Measurements from ENCODE around the gene PRAME.
"Not testable (repeated sequence)": the region's sequence is repeated elsewhere in the genome, so short reads cannot be mapped to it uniquely, and the experiment has no call there.

The PRAME gene

GRCh38 chr22:22535662-22536061 is 23.4 kb downstream of the PRAME start:
- Histone ChIP-seq H3K27ac (ENCODE audit: low read depth, low read length) (no peak overlapping the region), H3K4me1 (ENCODE audit: control insufficient read depth in 5 of 5, insufficient read depth in 5 of 5, low read length in 5 of 5) (no peaks in the 10 kb centered on the region), H3K9me3 (ENCODE audit: control insufficient read depth in 5 of 5, low read length in 5 of 5) (peaks cover 0 to 3% (median 0%) of the 10 kb centered on the region in 5 donors), H3K9ac (ENCODE audit: low read length in 5 of 5) (no peak overlapping the region), H3K4me3 (ENCODE audit: low read depth in 1 of 5, low read length in 5 of 5) (no peak overlapping the region), H3K27me3 (ENCODE audit: control insufficient read depth in 5 of 5, insufficient read depth in 4 of 5, low read length in 5 of 5) (peaks cover 0 to 4% (median 0%) of the 10 kb centered on the region in 5 donors), H3K36me3 (ENCODE audit: control insufficient read depth in 5 of 5, insufficient read depth in 5 of 5, low read length in 5 of 5) (no peaks in the 10 kb centered on the region)

GRCh38 chr22:22534604-22535415 is 24.3 kb downstream of the PRAME start:
- Histone ChIP-seq H3K27ac (ENCODE audit: low read depth, low read length) (no peak overlapping the region), H3K9ac (ENCODE audit: low read length in 5 of 5) (no peak overlapping the region), H3K36me3 (ENCODE audit: control insufficient read depth in 5 of 5, insufficient read depth in 5 of 5, low read length in 5 of 5) (no peaks in the 10 kb centered on the region), H3K27me3 (ENCODE audit: control insufficient read depth in 5 of 5, insufficient read depth in 4 of 5, low read length in 5 of 5) (peaks cover 0 to 4% (median 0%) of the 10 kb centered on the region in 5 donors), H3K4me3 (ENCODE audit: low read depth in 1 of 5, low read length in 5 of 5) (no peak overlapping the region), H3K4me1 (ENCODE audit: control insufficient read depth in 5 of 5, insufficient read depth in 5 of 5, low read length in 5 of 5) (no peaks in the 10 kb centered on the region), H3K9me3 (ENCODE audit: control insufficient read depth in 5 of 5, low read length in 5 of 5) (no peaks in the 10 kb centered on the region)

- H3K4me3 ChIP-seq (ENCODE audit: low read depth in 1 of 5, low read length in 5 of 5) = no peak overlapping the region
- H3K27ac ChIP-seq (ENCODE audit: low read depth, low read length) = no peak overlapping the region
- no peaks in the 10 kb centered on the region for H3K36me3 ChIP-seq (ENCODE audit: control insufficient read depth in 5 of 5, insufficient read depth in 5 of 5, low read length in 5 of 5)
- H3K9ac ChIP-seq (ENCODE audit: low read length in 5 of 5) = no peak overlapping the region
- no peaks in the 10 kb centered on the region for H3K4me1 ChIP-seq (ENCODE audit: control insufficient read depth in 5 of 5, insufficient read depth in 5 of 5, low read length in 5 of 5)
- no peaks in the 10 kb centered on the region for H3K9me3 ChIP-seq (ENCODE audit: control insufficient read depth in 5 of 5, low read length in 5 of 5)
- peaks cover 0 to 4% (median 0%) of the 10 kb centered on the region in 5 donors for H3K27me3 ChIP-seq (ENCODE audit: control insufficient read depth in 5 of 5, insufficient read depth in 4 of 5, low read length in 5 of 5)
These were observed 25.2 kb downstream of the PRAME start for GRCh38 chr22:22533863-22534262.

GRCh38 chr22:22533417-22533816 is 25.6 kb downstream of the PRAME start:
- Histone ChIP-seq H3K27ac (ENCODE audit: low read depth, low read length) (no peak overlapping the region), H3K4me3 (ENCODE audit: low read depth in 1 of 5, low read length in 5 of 5) (no peak overlapping the region), H3K9ac (ENCODE audit: low read length in 5 of 5) (no peak overlapping the region), H3K9me3 (ENCODE audit: control insufficient read depth in 5 of 5, low read length in 5 of 5) (no peaks in the 10 kb centered on the region), H3K27me3 (ENCODE audit: control insufficient read depth in 5 of 5, insufficient read depth in 4 of 5, low read length in 5 of 5) (peaks cover 0 to 4% (median 0%) of the 10 kb centered on the region in 5 donors), H3K4me1 (ENCODE audit: control insufficient read depth in 5 of 5, insufficient read depth in 5 of 5, low read length in 5 of 5) (no peaks in the 10 kb centered on the region), H3K36me3 (ENCODE audit: control insufficient read depth in 5 of 5, insufficient read depth in 5 of 5, low read length in 5 of 5) (no peaks in the 10 kb centered on the region)

- H3K27me3 ChIP-seq (ENCODE audit: control insufficient read depth in 5 of 5, insufficient read depth in 4 of 5, low read length in 5 of 5); H3K4me3 ChIP-seq (ENCODE audit: low read depth in 1 of 5, low read length in 5 of 5); H3K9ac ChIP-seq (ENCODE audit: low read length in 5 of 5); H3K27ac ChIP-seq (ENCODE audit: low read depth, low read length); H3K9me3 ChIP-seq (ENCODE audit: control insufficient read depth in 5 of 5, low read length in 5 of 5); H3K36me3 ChIP-seq (ENCODE audit: control insufficient read depth in 5 of 5, insufficient read depth in 5 of 5, low read length in 5 of 5); H3K4me1 ChIP-seq (ENCODE audit: control insufficient read depth in 5 of 5, insufficient read depth in 5 of 5, low read length in 5 of 5): not testable (repeated sequence)
These were observed 26.5 kb downstream of the PRAME start for GRCh38 chr22:22532547-22533071.

- Histone ChIP-seq H3K9me3 (ENCODE audit: control insufficient read depth in 5 of 5, low read length in 5 of 5) (no peaks in the 10 kb centered on the region), H3K27ac (ENCODE audit: low read depth, low read length) (no peak overlapping the region), H3K36me3 (ENCODE audit: control insufficient read depth in 5 of 5, insufficient read depth in 5 of 5, low read length in 5 of 5) (no peaks in the 10 kb centered on the region), H3K4me3 (ENCODE audit: low read depth in 1 of 5, low read length in 5 of 5) (no peak overlapping the region), H3K27me3 (ENCODE audit: control insufficient read depth in 5 of 5, insufficient read depth in 4 of 5, low read length in 5 of 5) (peaks cover 0 to 4% (median 0%) of the 10 kb centered on the region in 5 donors), H3K9ac (ENCODE audit: low read length in 5 of 5) (no peak overlapping the region), H3K4me1 (ENCODE audit: control insufficient read depth in 5 of 5, insufficient read depth in 5 of 5, low read length in 5 of 5) (no peaks in the 10 kb centered on the region)
These were observed 27.1 kb downstream of the PRAME start for GRCh38 chr22:22531770-22532546.

GRCh38 chr22:22528780-22529179 is 30.3 kb downstream of the PRAME start:
- H3K9me3 ChIP-seq (ENCODE audit: control insufficient read depth in 5 of 5, low read length in 5 of 5) = no peaks in the 10 kb centered on the region
- H3K4me1 ChIP-seq (ENCODE audit: control insufficient read depth in 5 of 5, insufficient read depth in 5 of 5, low read length in 5 of 5) = no peaks in the 10 kb centered on the region
- H3K27me3 ChIP-seq (ENCODE audit: control insufficient read depth in 5 of 5, insufficient read depth in 4 of 5, low read length in 5 of 5) = peaks cover 0 to 6% (median 4%) of the 10 kb centered on the region in 5 donors
- no peak overlapping the region for H3K27ac ChIP-seq (ENCODE audit: low read depth, low read length)
- H3K9ac ChIP-seq (ENCODE audit: low read length in 5 of 5) = no peak overlapping the region
- no peaks in the 10 kb centered on the region for H3K36me3 ChIP-seq (ENCODE audit: control insufficient read depth in 5 of 5, insufficient read depth in 5 of 5, low read length in 5 of 5)
- no peak overlapping the region for H3K4me3 ChIP-seq (ENCODE audit: low read depth in 1 of 5, low read length in 5 of 5)

- Histone ChIP-seq H3K9me3 (ENCODE audit: control insufficient read depth in 5 of 5, low read length in 5 of 5) (no peaks in the 10 kb centered on the region), H3K4me1 (ENCODE audit: control insufficient read depth in 5 of 5, insufficient read depth in 5 of 5, low read length in 5 of 5) (no peaks in the 10 kb centered on the region)
These were observed 31.8 kb downstream of the PRAME start for GRCh38 chr22:22527312-22527711.

GRCh38 chr22:22526125-22526912 is 32.7 kb downstream of the PRAME start:
- H3K4me1 ChIP-seq (ENCODE audit: control insufficient read depth in 5 of 5, insufficient read depth in 5 of 5, low read length in 5 of 5) = no peaks in the 10 kb centered on the region
- peaks cover 0 to 6% (median 0%) of the 10 kb centered on the region in 5 donors for H3K27me3 ChIP-seq (ENCODE audit: control insufficient read depth in 5 of 5, insufficient read depth in 4 of 5, low read length in 5 of 5)
- H3K9ac ChIP-seq (ENCODE audit: low read length in 5 of 5) = no peak overlapping the region
- no peak overlapping the region for H3K4me3 ChIP-seq (ENCODE audit: low read depth in 1 of 5, low read length in 5 of 5)
- no peaks in the 10 kb centered on the region for H3K9me3 ChIP-seq (ENCODE audit: control insufficient read depth in 5 of 5, low read length in 5 of 5)
- no peak overlapping the region for H3K27ac ChIP-seq (ENCODE audit: low read depth, low read length)
- no peaks in the 10 kb centered on the region for H3K36me3 ChIP-seq (ENCODE audit: control insufficient read depth in 5 of 5, insufficient read depth in 5 of 5, low read length in 5 of 5)

More at GRCh38 chr22:22527312-22527711, 31.8 kb downstream of the PRAME start:
- H3K27ac ChIP-seq (ENCODE audit: low read depth, low read length) = no peak overlapping the region
- no peak overlapping the region for H3K9ac ChIP-seq (ENCODE audit: low read length in 5 of 5)
- H3K4me3 ChIP-seq (ENCODE audit: low read depth in 1 of 5, low read length in 5 of 5) = no peak overlapping the region
- H3K36me3 ChIP-seq (ENCODE audit: control insufficient read depth in 5 of 5, insufficient read depth in 5 of 5, low read length in 5 of 5) = no peaks in the 10 kb centered on the region
- H3K27me3 ChIP-seq (ENCODE audit: control insufficient read depth in 5 of 5, insufficient read depth in 4 of 5, low read length in 5 of 5) = peaks cover 0 to 6% (median 0%) of the 10 kb centered on the region in 5 donors
